NB4 (cell line): ENCODE data around the gene PDHX.

Source experiments
- CTCF ChIP-seq: IDR thresholded peaks from one replicate; pipeline ENCODE4 v1.5.1; 2012; ENCODE audit warnings: low read depth, low read length
- MAX ChIP-seq: IDR thresholded peaks from 2 replicates; pipeline ENCODE4 v1.6.1; 2011; ENCODE audit warnings: low read depth, low read length
- POLR2A ChIP-seq: IDR thresholded peaks from 2 replicates; pipeline ENCODE4 v1.6.1; 2011; ENCODE audit warnings: mild to moderate bottlenecking; ENCODE audit not compliant: insufficient read length; ENCODE audit errors: extremely low read depth

- TF ChIP-seq CTCF (no peak), POLR2A (no peak), MAX (no peak)
Observed at GRCh38 chr11:35015621-35016387, 99.4 kb downstream of the PDHX start.
